ENCODE measurements around the gene ZNF747.
A peak's percentile ranks its signal among the peaks of the same experiment; 100 is the strongest.

Gene ZNF747

DNA sequence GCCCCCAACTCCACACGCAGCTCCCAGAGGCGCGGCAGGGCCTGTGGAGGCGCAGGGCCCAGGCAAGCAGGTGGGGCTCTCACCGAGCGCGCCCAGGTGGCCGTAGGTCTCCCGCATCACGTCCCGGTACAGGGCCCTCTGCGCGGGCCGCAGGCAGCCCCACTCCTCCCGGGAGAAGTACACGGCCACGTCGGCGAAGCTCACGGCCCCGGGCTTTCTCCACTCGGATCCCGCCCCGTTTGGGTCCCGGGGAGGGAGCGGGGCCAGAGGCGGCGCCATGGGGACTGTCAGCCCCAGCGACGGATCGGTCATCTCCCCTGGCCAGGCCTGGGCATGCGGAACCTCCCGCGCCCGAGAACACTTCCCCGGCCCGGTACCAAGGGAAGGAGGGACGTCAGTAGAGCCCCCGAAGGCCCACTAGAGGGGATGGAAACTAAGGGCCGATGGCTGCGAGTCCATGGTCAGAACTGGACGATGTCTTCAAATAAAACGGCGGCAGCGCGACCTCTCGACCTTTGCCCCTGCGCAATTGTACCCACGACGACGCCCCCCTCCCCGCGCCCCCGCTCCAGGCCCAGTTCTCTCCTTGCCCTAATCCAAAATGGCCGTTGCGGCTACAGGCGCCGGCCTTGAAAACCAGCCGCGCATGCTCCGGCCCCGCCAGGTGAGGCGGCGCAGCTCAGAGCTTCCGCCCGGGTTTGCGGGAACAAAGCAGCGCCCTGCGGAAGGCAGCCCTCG lies at the start of gene ZNF747:
TSS of gene ZNF747 (minus strand) at position 491 of the 738 bp plus-strand sequence. CDS start at position 312, 179 bp downstream.
- Histone ChIP-seq H3K9ac (ENCODE audit: low read length) (peak within 1 kb of the TSS; percentile 98), H3K27me3 (ENCODE audit: control insufficient read depth, insufficient read depth, low read length) (no peaks in the 10 kb centered on the region), H3K9me3 (ENCODE audit: control insufficient read depth, low read depth, low read length) (no peaks in the 10 kb centered on the region), H3K4me1 (ENCODE audit: control insufficient read depth, low read depth, low read length) (peaks cover 8% of the 10 kb centered on the region), H3K4me3 (ENCODE audit: low read length) (peak within 1 kb of the TSS; percentile 89), H3K36me3 (ENCODE audit: control insufficient read depth, low read depth, low read length) (peaks cover 10% of the 10 kb centered on the region), H3K27ac (ENCODE audit: low read length) (peak within 1 kb of the TSS; percentile 99)

GRCh38 chr16:30582611-30583340 lies 48.1 kb upstream of the ZNF747 start:
- H3K36me3 ChIP-seq (ENCODE audit: control insufficient read depth, low read depth, low read length) = peaks cover 30% of the 10 kb centered on the region
- no peak overlapping the region for H3K9ac ChIP-seq (ENCODE audit: low read length)
- H3K9me3 ChIP-seq (ENCODE audit: control insufficient read depth, low read depth, low read length) = no peaks in the 10 kb centered on the region
- no peak overlapping the region for H3K27ac ChIP-seq (ENCODE audit: low read length)
- no peaks in the 10 kb centered on the region for H3K4me1 ChIP-seq (ENCODE audit: control insufficient read depth, low read depth, low read length)
- H3K27me3 ChIP-seq (ENCODE audit: control insufficient read depth, insufficient read depth, low read length) = no peaks in the 10 kb centered on the region
- H3K4me3 ChIP-seq (ENCODE audit: low read length) = no peak overlapping the region

- Histone ChIP-seq H3K27ac (ENCODE audit: low read length) (no peak overlapping the region), H3K36me3 (ENCODE audit: control insufficient read depth, low read depth, low read length) (peaks cover 30% of the 10 kb centered on the region), H3K4me3 (ENCODE audit: low read length) (no peak overlapping the region), H3K27me3 (ENCODE audit: control insufficient read depth, insufficient read depth, low read length) (no peaks in the 10 kb centered on the region), H3K4me1 (ENCODE audit: control insufficient read depth, low read depth, low read length) (no peaks in the 10 kb centered on the region), H3K9me3 (ENCODE audit: control insufficient read depth, low read depth, low read length) (no peaks in the 10 kb centered on the region), H3K9ac (ENCODE audit: low read length) (no peak overlapping the region)
Measured at GRCh38 chr16:30581457-30581856, 46.8 kb upstream of the ZNF747 start.

GRCh38 chr16:30574678-30575077 lies 40.0 kb upstream of the ZNF747 start:
- no peak overlapping the region for H3K4me3 ChIP-seq (ENCODE audit: low read length)
- no peaks in the 10 kb centered on the region for H3K27me3 ChIP-seq (ENCODE audit: control insufficient read depth, insufficient read depth, low read length)
- peaks cover 12% of the 10 kb centered on the region for H3K36me3 ChIP-seq (ENCODE audit: control insufficient read depth, low read depth, low read length)
- no peak overlapping the region for H3K9ac ChIP-seq (ENCODE audit: low read length)
- no peaks in the 10 kb centered on the region for H3K4me1 ChIP-seq (ENCODE audit: control insufficient read depth, low read depth, low read length)
- H3K9me3 ChIP-seq (ENCODE audit: control insufficient read depth, low read depth, low read length) = no peaks in the 10 kb centered on the region
- H3K27ac ChIP-seq (ENCODE audit: low read length) = no peak overlapping the region

DNA sequence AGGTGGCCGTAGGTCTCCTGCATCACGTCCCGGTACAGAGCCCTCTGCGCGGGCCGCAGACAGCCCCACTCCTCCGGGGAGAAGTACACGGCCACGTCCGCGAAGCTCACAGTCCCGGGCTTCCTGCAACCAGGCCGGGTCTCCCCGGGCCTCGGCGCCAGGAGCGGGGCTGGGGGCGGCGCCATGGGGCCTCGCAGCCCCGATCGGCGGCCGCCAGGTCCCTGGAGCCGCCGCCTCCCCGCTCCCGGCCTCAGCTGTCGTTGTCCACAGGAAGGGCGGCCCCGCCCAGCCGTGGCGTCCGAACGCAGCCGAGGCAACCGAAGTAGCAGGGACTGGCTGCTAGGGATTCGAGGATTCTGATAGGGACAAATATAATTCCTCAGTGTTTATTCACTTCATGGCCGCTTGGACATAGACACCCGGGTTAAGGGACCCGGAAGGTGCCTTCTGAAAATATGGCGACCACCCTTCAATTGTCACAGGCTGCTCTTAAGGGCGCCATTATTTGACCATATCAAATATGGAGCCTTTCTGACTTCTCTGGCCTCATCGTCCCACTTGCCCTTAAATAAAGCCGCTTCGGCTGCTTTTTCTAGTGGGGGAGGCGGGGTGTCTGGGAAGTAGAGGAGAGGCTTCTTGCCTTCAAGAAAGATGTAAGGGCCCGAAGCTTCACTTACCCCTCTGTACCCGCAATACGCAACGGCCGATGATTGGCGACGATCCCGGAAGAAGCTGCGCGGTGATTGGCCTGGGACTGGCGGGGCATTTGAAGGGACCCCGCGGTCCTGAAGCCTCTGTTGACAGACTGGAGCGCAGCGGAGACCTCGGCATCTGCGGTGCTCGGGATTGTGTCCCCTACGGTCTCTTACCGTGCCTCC lies 37.0 kb upstream of the ZNF747 start, which contains the start of gene ZNF688:
TSS of gene ZNF688 (minus strand) at position 270 of the 878 bp plus-strand sequence. CDS start at position 185, 85 bp downstream.
- Histone ChIP-seq H3K4me3 (ENCODE audit: low read length) (peak within 1 kb of the TSS; percentile 86), H3K27me3 (ENCODE audit: control insufficient read depth, insufficient read depth, low read length) (no peaks in the 10 kb centered on the region), H3K36me3 (ENCODE audit: control insufficient read depth, low read depth, low read length) (no peaks in the 10 kb centered on the region), H3K9me3 (ENCODE audit: control insufficient read depth, low read depth, low read length) (no peaks in the 10 kb centered on the region), H3K4me1 (ENCODE audit: control insufficient read depth, low read depth, low read length) (no peaks in the 10 kb centered on the region), H3K9ac (ENCODE audit: low read length) (peak within 1 kb of the TSS; percentile 77), H3K27ac (ENCODE audit: low read length) (peak within 1 kb of the TSS; percentile 56)

DNA sequence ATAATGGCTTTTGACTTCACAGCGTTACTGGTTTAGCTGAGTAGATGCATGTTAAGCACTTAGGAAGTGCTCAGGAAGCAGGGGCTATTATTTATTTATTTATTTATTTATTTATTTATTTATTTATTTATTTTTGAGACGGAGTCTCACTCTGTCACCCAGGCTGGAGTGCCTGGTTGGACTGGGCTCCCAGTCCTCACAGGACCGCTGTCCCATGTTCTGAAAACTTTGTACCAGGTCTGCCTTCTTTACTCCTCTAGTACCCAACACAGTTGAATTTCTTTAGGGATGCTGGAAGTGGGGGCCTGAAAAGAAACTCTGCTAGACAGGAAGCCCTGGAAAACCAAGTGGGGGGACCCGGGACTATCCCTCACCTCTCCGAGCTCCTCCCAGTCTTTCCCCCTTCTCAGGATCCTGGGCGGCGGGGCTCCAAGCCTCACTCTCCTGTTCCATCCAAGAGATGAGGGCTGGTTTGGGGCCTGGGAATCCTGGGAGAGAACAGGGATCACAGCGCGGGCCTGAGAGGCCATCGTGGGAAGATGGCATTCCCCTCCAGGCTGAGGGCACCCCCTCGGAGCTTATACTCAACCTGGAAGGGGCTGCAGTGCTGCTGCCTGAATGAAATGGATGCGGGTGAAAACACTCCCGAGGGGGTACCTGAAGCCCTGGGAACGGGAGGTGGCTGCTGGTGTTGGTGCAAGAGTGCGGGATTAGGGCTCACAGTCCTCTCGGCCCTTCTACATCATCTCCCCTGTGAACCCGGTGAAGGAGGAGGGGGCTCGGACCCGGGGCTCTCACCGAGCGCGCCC lies 36.2 kb upstream of the ZNF747 start:
- no peaks in the 10 kb centered on the region for H3K27me3 ChIP-seq (ENCODE audit: control insufficient read depth, insufficient read depth, low read length)
- H3K9me3 ChIP-seq (ENCODE audit: control insufficient read depth, low read depth, low read length) = no peaks in the 10 kb centered on the region
- H3K9ac ChIP-seq (ENCODE audit: low read length) = peak overlapping the region; percentile 77
- peak overlapping the region; percentile 56 for H3K27ac ChIP-seq (ENCODE audit: low read length)
- no peaks in the 10 kb centered on the region for H3K4me1 ChIP-seq (ENCODE audit: control insufficient read depth, low read depth, low read length)
- H3K4me3 ChIP-seq (ENCODE audit: low read length) = peak overlapping the region; percentile 86
- H3K36me3 ChIP-seq (ENCODE audit: control insufficient read depth, low read depth, low read length) = no peaks in the 10 kb centered on the region

- Histone ChIP-seq H3K4me3 (ENCODE audit: low read length) (no peak overlapping the region), H3K27me3 (ENCODE audit: control insufficient read depth, insufficient read depth, low read length) (no peaks in the 10 kb centered on the region), H3K9me3 (ENCODE audit: control insufficient read depth, low read depth, low read length) (no peaks in the 10 kb centered on the region), H3K27ac (ENCODE audit: low read length) (no peak overlapping the region), H3K4me1 (ENCODE audit: control insufficient read depth, low read depth, low read length) (no peaks in the 10 kb centered on the region), H3K9ac (ENCODE audit: low read length) (no peak overlapping the region), H3K36me3 (ENCODE audit: control insufficient read depth, low read depth, low read length) (no peaks in the 10 kb centered on the region)
Measured at GRCh38 chr16:30569746-30570635, 35.3 kb upstream of the ZNF747 start.

- Histone ChIP-seq H3K4me3 (ENCODE audit: low read length) (no peak overlapping the region), H3K27me3 (ENCODE audit: control insufficient read depth, insufficient read depth, low read length) (no peaks in the 10 kb centered on the region), H3K27ac (ENCODE audit: low read length) (no peak overlapping the region), H3K36me3 (ENCODE audit: control insufficient read depth, low read depth, low read length) (no peaks in the 10 kb centered on the region), H3K9me3 (ENCODE audit: control insufficient read depth, low read depth, low read length) (no peaks in the 10 kb centered on the region), H3K4me1 (ENCODE audit: control insufficient read depth, low read depth, low read length) (no peaks in the 10 kb centered on the region), H3K9ac (ENCODE audit: low read length) (no peak overlapping the region)
Measured at GRCh38 chr16:30569281-30569680, 34.6 kb upstream of the ZNF747 start.

GRCh38 chr16:30567991-30568638 lies 33.5 kb upstream of the ZNF747 start:
- Histone ChIP-seq H3K4me1 (ENCODE audit: control insufficient read depth, low read depth, low read length) (no peaks in the 10 kb centered on the region), H3K27me3 (ENCODE audit: control insufficient read depth, insufficient read depth, low read length) (no peaks in the 10 kb centered on the region), H3K27ac (ENCODE audit: low read length) (no peak overlapping the region), H3K36me3 (ENCODE audit: control insufficient read depth, low read depth, low read length) (no peaks in the 10 kb centered on the region), H3K9me3 (ENCODE audit: control insufficient read depth, low read depth, low read length) (no peaks in the 10 kb centered on the region), H3K9ac (ENCODE audit: low read length) (no peak overlapping the region), H3K4me3 (ENCODE audit: low read length) (no peak overlapping the region)

All from iPS-18a (cell line).